NB4 (cell line): ENCODE results near the gene MYO9B.

ENCODE experiments used
- CTCF ChIP-seq: IDR thresholded peaks from one replicate; pipeline ENCODE4 v1.5.1; 2012; ENCODE audit warnings: low read depth, low read length
- MAX ChIP-seq: IDR thresholded peaks from 2 replicates; pipeline ENCODE4 v1.6.1; 2011; ENCODE audit warnings: low read depth, low read length
- POLR2A ChIP-seq: IDR thresholded peaks from 2 replicates; pipeline ENCODE4 v1.6.1; 2011; ENCODE audit warnings: mild to moderate bottlenecking; ENCODE audit not compliant: insufficient read length; ENCODE audit errors: extremely low read depth

DNA sequence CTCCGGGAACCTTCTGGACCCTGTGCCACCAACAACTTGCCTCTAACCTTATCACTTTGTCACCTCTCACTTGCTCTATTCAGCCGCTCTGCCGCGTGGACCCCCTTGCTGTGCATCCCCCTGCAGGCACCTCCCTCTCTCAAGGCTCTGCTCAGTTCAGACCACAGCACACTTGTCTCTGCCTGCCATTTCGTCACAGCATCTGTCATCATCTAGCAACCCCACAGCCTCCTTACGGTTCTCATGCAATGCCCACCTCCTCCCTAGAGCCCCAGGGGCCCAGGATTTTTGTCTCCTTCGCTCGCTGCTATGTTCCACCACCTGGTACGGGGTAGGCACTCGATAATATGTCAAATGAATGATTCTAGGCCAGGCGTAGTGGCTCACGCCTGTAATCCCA lies 5.2 kb upstream of the MYO9B start:
- TF ChIP-seq CTCF (no peak), POLR2A (no peak), MAX (no peak)
